Parathyroid adenoma (tissue), 2 donors: Measurements from ENCODE around the gene OS9.

Experiments used
- H2AFZ ChIP-seq: fragments of 300-600 bp; sonication (generic); one replicate; pipeline ENCODE4 v1.7.0; 2017; ENCODE audit warnings: antibody characterized with exemption, mild to moderate bottlenecking
- H3K27ac ChIP-seq: fragments of 300-600 bp; sonication (generic); one replicate; pipeline ENCODE4 v1.7.0; 2017
- H3K27me3 ChIP-seq: fragments of 300-600 bp; sonication (generic); one replicate; pipeline ENCODE4 v1.7.0; 2017; ENCODE audit warnings: low read length; ENCODE audit not compliant: control insufficient read depth, insufficient read depth
- H3K36me3 ChIP-seq: fragments of 300-600 bp; sonication (generic); one replicate; pipeline ENCODE4 v1.7.0; 2017; ENCODE audit warnings: low read length; ENCODE audit not compliant: control insufficient read depth, insufficient read depth
- H3K4me1 ChIP-seq: fragments of 300-600 bp; sonication (generic); one replicate; pipeline ENCODE4 v1.7.0; 2017; ENCODE audit warnings: control low read depth
- H3K4me2 ChIP-seq: fragments of 300-600 bp; sonication (generic); one replicate; pipeline ENCODE4 v1.7.0; 2017; ENCODE audit warnings: low read length
- H3K4me3 ChIP-seq: fragments of 300-600 bp; sonication (generic); one replicate; pipeline ENCODE4 v1.7.0; 2017; ENCODE audit warnings: low read depth, low read length
- H3K79me2 ChIP-seq: fragments of 300-600 bp; sonication (generic); one replicate; pipeline ENCODE4 v1.7.0; 2017; ENCODE audit warnings: control low read depth
- H3K9ac ChIP-seq: fragments of 300-600 bp; sonication (generic); one replicate; pipeline ENCODE4 v1.7.0; 2017; ENCODE audit warnings: mild to moderate bottlenecking
- H3K9me3 ChIP-seq: fragments of 300-600 bp; sonication (generic); one replicate; pipeline ENCODE4 v1.7.0; 2017; ENCODE audit warnings: low read length; ENCODE audit not compliant: control insufficient read depth
- TF ChIP-seq, protein P1 (sequence below): fragments of 300-600 bp; sonication (generic); IDR thresholded peaks from one replicate; pipeline ENCODE4 v1.7.0; 2017; ENCODE audit warnings: antibody characterized with exemption, mild to moderate bottlenecking
- donor health status: primary hyperparathyroidism.

Gene OS9

DNA sequence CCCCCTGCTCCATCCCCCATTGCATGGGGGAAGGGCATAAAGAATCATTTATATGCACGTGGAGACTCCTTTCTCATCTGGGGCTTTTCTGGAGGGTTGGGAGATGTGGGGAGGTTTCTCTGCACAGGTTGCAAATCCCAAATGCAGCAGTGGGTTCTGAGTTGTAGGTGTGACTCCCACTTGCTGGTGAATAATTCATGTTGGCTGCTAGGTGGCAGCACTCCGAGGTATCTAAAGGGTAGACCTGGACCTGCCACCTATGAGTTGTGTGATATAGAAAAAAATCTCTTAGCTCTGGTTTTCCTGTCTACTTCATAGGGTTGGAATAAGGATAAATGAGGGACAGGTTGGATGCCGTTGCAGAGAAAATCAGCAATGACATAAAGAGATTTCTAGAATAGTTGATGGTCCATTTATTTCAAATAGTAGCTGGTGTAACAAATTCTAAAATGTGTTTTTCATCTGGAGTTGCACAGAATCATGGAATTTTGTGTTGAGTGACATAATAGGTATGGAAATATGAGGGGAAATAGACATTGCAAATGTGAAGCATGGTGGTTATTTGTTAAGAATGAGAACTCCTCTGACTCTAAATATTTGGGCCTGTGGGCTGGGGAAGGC lies 65.5 kb downstream of the OS9 start:
- no peaks in the 10 kb centered on the region for H3K4me1 ChIP-seq
- no peak overlapping the region for H3K4me3 ChIP-seq
- no peaks in the 10 kb centered on the region for H3K36me3 ChIP-seq
- no peak overlapping the region for H3K27ac ChIP-seq
- H3K9ac ChIP-seq: no peak overlapping the region
- no peak overlapping the region for H3K4me2 ChIP-seq
- H2AFZ ChIP-seq: no peak overlapping the region
- H3K79me2 ChIP-seq: peaks cover 5% of the 10 kb centered on the region
- H3K9me3 ChIP-seq: no peaks in the 10 kb centered on the region
- TF ChIP-seq, protein P1, sequence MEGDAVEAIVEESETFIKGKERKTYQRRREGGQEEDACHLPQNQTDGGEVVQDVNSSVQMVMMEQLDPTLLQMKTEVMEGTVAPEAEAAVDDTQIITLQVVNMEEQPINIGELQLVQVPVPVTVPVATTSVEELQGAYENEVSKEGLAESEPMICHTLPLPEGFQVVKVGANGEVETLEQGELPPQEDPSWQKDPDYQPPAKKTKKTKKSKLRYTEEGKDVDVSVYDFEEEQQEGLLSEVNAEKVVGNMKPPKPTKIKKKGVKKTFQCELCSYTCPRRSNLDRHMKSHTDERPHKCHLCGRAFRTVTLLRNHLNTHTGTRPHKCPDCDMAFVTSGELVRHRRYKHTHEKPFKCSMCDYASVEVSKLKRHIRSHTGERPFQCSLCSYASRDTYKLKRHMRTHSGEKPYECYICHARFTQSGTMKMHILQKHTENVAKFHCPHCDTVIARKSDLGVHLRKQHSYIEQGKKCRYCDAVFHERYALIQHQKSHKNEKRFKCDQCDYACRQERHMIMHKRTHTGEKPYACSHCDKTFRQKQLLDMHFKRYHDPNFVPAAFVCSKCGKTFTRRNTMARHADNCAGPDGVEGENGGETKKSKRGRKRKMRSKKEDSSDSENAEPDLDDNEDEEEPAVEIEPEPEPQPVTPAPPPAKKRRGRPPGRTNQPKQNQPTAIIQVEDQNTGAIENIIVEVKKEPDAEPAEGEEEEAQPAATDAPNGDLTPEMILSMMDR: peak; percentile 29
- no peaks in the 10 kb centered on the region for H3K27me3 ChIP-seq

DNA sequence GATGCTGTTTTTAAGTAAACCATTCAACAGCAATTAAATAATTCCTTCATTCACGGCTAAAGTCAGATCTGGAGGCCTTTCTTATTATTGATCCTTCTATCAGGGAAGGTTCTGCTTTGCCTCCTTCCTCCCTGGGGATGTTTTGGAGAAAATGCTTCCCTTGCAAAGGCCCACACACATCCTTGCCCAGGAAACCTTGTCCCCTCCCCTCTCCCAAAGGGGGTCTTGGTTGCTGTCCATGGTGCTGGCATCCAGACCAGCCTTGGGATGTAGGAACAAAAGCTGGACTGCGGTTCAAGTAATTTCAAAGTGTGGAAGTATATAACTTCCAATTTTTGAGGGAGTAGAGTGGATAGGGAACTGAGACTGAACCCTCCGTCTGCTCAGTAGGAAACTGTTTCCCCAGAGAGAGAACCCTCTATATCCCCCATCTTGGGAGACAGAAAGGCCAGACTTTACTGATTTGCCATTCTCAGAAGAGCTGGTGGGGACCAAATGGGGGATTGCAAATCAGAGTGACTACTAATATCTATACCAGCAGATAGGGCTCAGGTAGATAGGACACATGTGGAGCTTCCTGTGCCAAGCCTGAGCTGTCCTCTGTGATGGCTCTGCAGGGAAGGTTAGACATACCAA lies 66.5 kb downstream of the OS9 start:
- Histone ChIP-seq H3K4me2 (no peak overlapping the region), H3K9ac (no peak overlapping the region), H3K27me3 (no peaks in the 10 kb centered on the region), H3K9me3 (no peaks in the 10 kb centered on the region), H3K79me2 (peaks cover 5% of the 10 kb centered on the region), H3K4me1 (peaks cover 7% of the 10 kb centered on the region), H3K4me3 (no peak overlapping the region), H3K36me3 (no peaks in the 10 kb centered on the region), H2AFZ (no peak overlapping the region), H3K27ac (no peak overlapping the region)
- TF ChIP-seq, protein P1: no peak

DNA sequence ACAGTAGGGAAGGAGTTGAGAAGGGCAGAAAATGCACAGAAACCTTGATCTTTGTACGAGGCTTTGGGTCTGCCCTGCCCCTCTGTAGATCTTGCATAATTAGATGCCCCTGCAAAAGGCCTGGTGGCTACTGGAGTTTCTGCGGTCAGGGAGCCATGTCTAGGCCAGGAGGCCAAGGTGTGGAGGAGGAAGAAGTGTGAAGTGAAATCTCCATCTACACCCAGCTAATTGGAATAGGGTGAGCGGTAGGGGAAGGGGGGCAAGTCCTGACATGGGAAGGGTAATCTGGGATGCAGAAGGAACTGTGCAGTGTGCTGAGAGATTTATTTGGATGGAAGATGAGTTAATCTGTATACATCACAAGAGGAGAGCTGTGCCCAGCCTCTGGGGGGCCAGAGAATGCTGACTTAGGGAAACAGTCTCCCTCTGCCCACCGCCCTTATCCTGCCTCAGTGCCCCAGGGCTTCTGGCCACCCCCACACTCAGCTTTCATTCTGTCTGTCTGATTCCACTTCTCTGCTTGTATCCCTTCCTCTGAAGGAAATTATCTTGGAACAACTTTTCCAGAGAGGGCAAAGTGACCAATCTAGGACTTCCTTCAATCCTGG lies 67.6 kb downstream of the OS9 start:
- Histone ChIP-seq H3K27me3 (no peaks in the 10 kb centered on the region), H3K4me1 (peaks cover 9% of the 10 kb centered on the region), H3K27ac (no peak overlapping the region), H3K4me3 (no peak overlapping the region), H3K4me2 (no peak overlapping the region), H3K9me3 (no peaks in the 10 kb centered on the region), H3K79me2 (peaks cover 3% of the 10 kb centered on the region), H3K9ac (no peak overlapping the region), H2AFZ (no peak overlapping the region), H3K36me3 (no peaks in the 10 kb centered on the region)
- TF ChIP-seq, protein P1: no peak

DNA sequence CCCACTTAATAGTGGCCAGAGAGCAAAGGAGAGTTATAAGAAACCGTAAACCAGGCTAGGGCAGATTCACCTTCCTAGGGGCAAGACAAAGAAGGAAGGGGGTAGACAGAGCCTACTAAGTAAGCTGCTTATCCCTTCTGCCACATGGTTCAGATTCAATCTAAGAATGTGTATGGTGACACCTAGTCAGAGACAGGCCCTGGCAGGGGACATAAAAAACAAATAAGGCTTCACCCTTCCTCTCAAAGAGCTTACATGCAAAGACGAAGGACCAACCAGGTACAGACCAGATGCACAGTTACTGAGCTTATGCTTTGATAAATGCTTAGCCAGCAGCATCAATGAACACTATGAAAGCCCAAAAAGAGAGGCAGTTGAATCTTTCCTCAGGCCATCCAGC lies 68.5 kb downstream of the OS9 start:
- Histone ChIP-seq H3K4me3 (no peak overlapping the region), H3K4me2 (no peak overlapping the region), H3K79me2 (no peaks in the 10 kb centered on the region), H3K4me1 (peaks cover 9% of the 10 kb centered on the region), H3K27ac (no peak overlapping the region), H3K9me3 (no peaks in the 10 kb centered on the region), H3K27me3 (no peaks in the 10 kb centered on the region), H3K9ac (no peak overlapping the region), H2AFZ (no peak overlapping the region), H3K36me3 (no peaks in the 10 kb centered on the region)
- TF ChIP-seq, protein P1: no peak
